Measurements from ENCODE around the gene PKP1.

Gene PKP1

DNA sequence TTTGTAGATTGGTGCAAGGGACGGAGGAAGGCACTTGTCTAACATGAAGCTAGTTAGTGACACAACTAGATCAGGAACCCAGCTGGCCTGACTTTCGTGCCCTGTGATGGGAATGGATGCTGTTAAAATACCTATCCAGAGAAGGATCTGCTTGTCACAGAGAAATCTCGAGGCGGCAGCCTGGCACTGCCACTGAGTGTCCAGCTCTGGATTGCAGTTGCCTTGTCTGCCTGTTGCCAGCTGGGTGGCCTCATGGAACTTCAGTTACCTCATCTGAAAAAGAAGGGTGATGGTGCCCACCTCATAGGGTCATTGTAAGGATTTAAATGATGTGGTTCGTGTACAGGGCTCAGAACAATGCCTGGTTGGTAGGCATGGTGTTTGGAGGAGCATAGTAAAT lies 2.4 kb upstream of the PKP1 start:
- H3F3A ChIP-seq (ENCODE audit: insufficient read depth, low read length) = no peaks in the 10 kb centered on the region
- H3K4me1 ChIP-seq (ENCODE audit: low read length) = no peaks in the 10 kb centered on the region
- H3K4me2 ChIP-seq (ENCODE audit: low read depth, low read length) = no peak overlapping the region
- H3K27me3 ChIP-seq (replicated peaks; ENCODE audit: insufficient read depth, low read length) = peaks cover 37% of the 10 kb centered on the region
- H3K9ac ChIP-seq (ENCODE audit: low read length) = no peak overlapping the region
- no peak for DNase-seq
- H3K27ac ChIP-seq (ENCODE audit: low read length) = no peak overlapping the region
- no peaks in the 10 kb centered on the region for H3K9me3 ChIP-seq (replicated peaks; ENCODE audit: insufficient read depth, low read length)
- no peaks in the 10 kb centered on the region for H3K36me3 ChIP-seq (replicated peaks; ENCODE audit: insufficient read depth, low read length)
- no peaks in the 10 kb centered on the region for H3K79me2 ChIP-seq (ENCODE audit: low read length)
- no peaks in the 10 kb centered on the region for H3K9me2 ChIP-seq (replicated peaks; ENCODE audit: insufficient read depth, low read length)
- no peaks in the 10 kb centered on the region for H4K20me1 ChIP-seq (ENCODE audit: insufficient read depth, low read length)
- TF ChIP-seq EZH2phosphoT487 (IDR thresholded peaks at IDR 0.05; ENCODE audit: low read length) = no peak
- TF ChIP-seq, protein P1, sequence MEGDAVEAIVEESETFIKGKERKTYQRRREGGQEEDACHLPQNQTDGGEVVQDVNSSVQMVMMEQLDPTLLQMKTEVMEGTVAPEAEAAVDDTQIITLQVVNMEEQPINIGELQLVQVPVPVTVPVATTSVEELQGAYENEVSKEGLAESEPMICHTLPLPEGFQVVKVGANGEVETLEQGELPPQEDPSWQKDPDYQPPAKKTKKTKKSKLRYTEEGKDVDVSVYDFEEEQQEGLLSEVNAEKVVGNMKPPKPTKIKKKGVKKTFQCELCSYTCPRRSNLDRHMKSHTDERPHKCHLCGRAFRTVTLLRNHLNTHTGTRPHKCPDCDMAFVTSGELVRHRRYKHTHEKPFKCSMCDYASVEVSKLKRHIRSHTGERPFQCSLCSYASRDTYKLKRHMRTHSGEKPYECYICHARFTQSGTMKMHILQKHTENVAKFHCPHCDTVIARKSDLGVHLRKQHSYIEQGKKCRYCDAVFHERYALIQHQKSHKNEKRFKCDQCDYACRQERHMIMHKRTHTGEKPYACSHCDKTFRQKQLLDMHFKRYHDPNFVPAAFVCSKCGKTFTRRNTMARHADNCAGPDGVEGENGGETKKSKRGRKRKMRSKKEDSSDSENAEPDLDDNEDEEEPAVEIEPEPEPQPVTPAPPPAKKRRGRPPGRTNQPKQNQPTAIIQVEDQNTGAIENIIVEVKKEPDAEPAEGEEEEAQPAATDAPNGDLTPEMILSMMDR (IDR thresholded peaks at IDR 0.05; ENCODE audit: low read length) = no peak
- no peak for TF ChIP-seq EZH2 (optimal IDR thresholded peaks at IDR 0.05; ENCODE audit: low read depth, low read length)
- H3K4me3 ChIP-seq (ENCODE audit: low read length) = no peak overlapping the region
- no peak overlapping the region for H2AFZ ChIP-seq (ENCODE audit: low read length)

DNA sequence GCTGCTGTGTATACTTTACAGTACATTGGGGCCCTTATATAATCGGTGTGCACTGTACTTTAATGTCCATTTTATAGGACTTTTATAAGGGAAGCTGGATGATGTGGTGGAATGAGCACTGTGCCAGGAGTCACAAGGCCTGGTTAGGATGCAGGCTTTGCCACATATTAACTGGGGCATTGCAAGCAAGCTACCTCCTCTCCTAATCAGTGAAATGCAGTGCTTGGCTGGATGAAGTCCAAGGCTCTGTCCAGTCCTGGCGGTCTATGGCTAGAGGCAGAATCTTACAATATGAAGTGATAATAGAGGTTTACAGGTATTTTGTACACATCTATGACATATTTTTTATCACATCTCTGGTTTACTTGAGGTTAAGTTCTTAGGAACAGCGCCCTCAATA lies 1.7 kb upstream of the PKP1 start:
- H3K9me2 ChIP-seq (replicated peaks; ENCODE audit: insufficient read depth, low read length) = no peaks in the 10 kb centered on the region
- no peaks in the 10 kb centered on the region for H3K9me3 ChIP-seq (replicated peaks; ENCODE audit: insufficient read depth, low read length)
- no peak for DNase-seq
- H3K36me3 ChIP-seq (replicated peaks; ENCODE audit: insufficient read depth, low read length) = no peaks in the 10 kb centered on the region
- TF ChIP-seq, protein P1 (IDR thresholded peaks at IDR 0.05; ENCODE audit: low read length) = no peak
- TF ChIP-seq EZH2phosphoT487 (IDR thresholded peaks at IDR 0.05; ENCODE audit: low read length) (no peak), EZH2 (optimal IDR thresholded peaks at IDR 0.05; ENCODE audit: low read depth, low read length) (no peak)
- no peaks in the 10 kb centered on the region for H3F3A ChIP-seq (ENCODE audit: insufficient read depth, low read length)
- no peak overlapping the region for H3K27ac ChIP-seq (ENCODE audit: low read length)
- no peak overlapping the region for H2AFZ ChIP-seq (ENCODE audit: low read length)
- H3K79me2 ChIP-seq (ENCODE audit: low read length) = no peaks in the 10 kb centered on the region
- H3K4me2 ChIP-seq (ENCODE audit: low read depth, low read length) = no peak overlapping the region
- H3K4me1 ChIP-seq (ENCODE audit: low read length) = no peaks in the 10 kb centered on the region
- H3K9ac ChIP-seq (ENCODE audit: low read length) = no peak overlapping the region
- no peaks in the 10 kb centered on the region for H4K20me1 ChIP-seq (ENCODE audit: insufficient read depth, low read length)
- H3K27me3 ChIP-seq (replicated peaks; ENCODE audit: insufficient read depth, low read length) = peaks cover 43% of the 10 kb centered on the region
- H3K4me3 ChIP-seq (ENCODE audit: low read length) = no peak overlapping the region

DNA sequence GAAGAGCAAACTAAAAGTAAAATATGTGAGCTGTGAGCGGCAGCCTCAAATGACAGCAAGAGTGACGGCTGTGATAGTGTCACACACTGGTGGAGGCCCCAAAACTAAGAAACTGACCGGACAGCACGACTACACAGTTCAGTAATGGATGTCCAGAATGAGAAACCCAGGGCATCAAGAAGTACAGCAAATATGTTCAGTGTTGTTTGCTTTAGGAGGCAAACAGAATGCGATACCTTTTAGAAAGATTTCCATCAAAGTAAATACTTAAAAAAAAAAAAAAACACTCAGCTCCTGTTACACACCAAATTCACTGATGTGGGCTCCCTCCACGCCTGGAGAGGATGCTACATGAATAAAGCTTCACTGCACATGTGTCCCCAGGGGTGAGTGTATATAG lies 1.1 kb upstream of the PKP1 start:
- no peak overlapping the region for H3K4me2 ChIP-seq (ENCODE audit: low read depth, low read length)
- H3K27me3 ChIP-seq (replicated peaks; ENCODE audit: insufficient read depth, low read length) = peaks cover 50% of the 10 kb centered on the region

More for the DNA sequence above, 1.1 kb upstream of the PKP1 start:
- Histone ChIP-seq H3K36me3 (replicated peaks; ENCODE audit: insufficient read depth, low read length) (no peaks in the 10 kb centered on the region), H3K9me3 (replicated peaks; ENCODE audit: insufficient read depth, low read length) (no peaks in the 10 kb centered on the region), H3K4me1 (ENCODE audit: low read length) (no peaks in the 10 kb centered on the region), H3K27ac (ENCODE audit: low read length) (no peak overlapping the region), H3K9me2 (replicated peaks; ENCODE audit: insufficient read depth, low read length) (no peaks in the 10 kb centered on the region), H3K9ac (ENCODE audit: low read length) (no peak overlapping the region), H3F3A (ENCODE audit: insufficient read depth, low read length) (no peaks in the 10 kb centered on the region), H3K4me3 (ENCODE audit: low read length) (no peak overlapping the region), H3K79me2 (ENCODE audit: low read length) (no peaks in the 10 kb centered on the region), H4K20me1 (ENCODE audit: insufficient read depth, low read length) (no peaks in the 10 kb centered on the region), H2AFZ (ENCODE audit: low read length) (no peak overlapping the region)
- DNase-seq = no peak
- no peak for TF ChIP-seq EZH2phosphoT487 (IDR thresholded peaks at IDR 0.05; ENCODE audit: low read length)
- TF ChIP-seq, protein P1 (IDR thresholded peaks at IDR 0.05; ENCODE audit: low read length) = no peak
- no peak for TF ChIP-seq EZH2 (optimal IDR thresholded peaks at IDR 0.05; ENCODE audit: low read depth, low read length)

All from MM.1S (cell line).